Stimulated activated CD4-positive, alpha-beta T cell treated with anti-CD3 and anti-CD28 coated beads, Interleukin-12 subunit alpha, Interleukin-12 subunit beta, amount 100 ng/mL, for 4 hours (primary cell): ENCODE results near the gene SLC17A9.
"Not testable (repeated sequence)": the region's sequence is repeated elsewhere in the genome, so short reads cannot be mapped to it uniquely, and the experiment has no call there.

Experiments
- DNase-seq: peaks from one replicate; pipeline ENCODE4 v3.0.0-alpha.2; 2020

The SLC17A9 gene

GRCh38 chr20:62956387-62957135, 4.1 kb downstream of the SLC17A9 start:
- DNase-seq, result no peak

GRCh38 chr20:62957136-62958117, 4.9 kb downstream of the SLC17A9 start:
- DNase-seq, result no peak

GRCh38 chr20:62958388-62959100, 6.0 kb downstream of the SLC17A9 start:
- no peak for DNase-seq

GRCh38 chr20:62959101-62959971, 6.8 kb downstream of the SLC17A9 start:
- no peak for DNase-seq

- DNase-seq, result no peak
Measured at GRCh38 chr20:62959998-62960436, 7.5 kb downstream of the SLC17A9 start.

- DNase-seq, result not testable (repeated sequence)
Measured at GRCh38 chr20:62960446-62961309, 8.2 kb downstream of the SLC17A9 start.

GRCh38 chr20:62961310-62961783, 8.8 kb downstream of the SLC17A9 start:
- DNase-seq, result no peak

GRCh38 chr20:62961799-62962198, 9.3 kb downstream of the SLC17A9 start:
- DNase-seq, result no peak

GRCh38 chr20:62962221-62962879, 9.8 kb downstream of the SLC17A9 start:
- no peak for DNase-seq

- DNase-seq, result no peak
Measured at GRCh38 chr20:62962891-62963613, 10.5 kb downstream of the SLC17A9 start.

GRCh38 chr20:62963614-62964397, 11.3 kb downstream of the SLC17A9 start:
- DNase-seq, result no peak

- DNase-seq, result no peak
Measured at GRCh38 chr20:62964700-62965099, 12.2 kb downstream of the SLC17A9 start.

- DNase-seq, result no peak
Measured at GRCh38 chr20:62965363-62965771, 12.9 kb downstream of the SLC17A9 start.

GRCh38 chr20:62966212-62967148, 14.0 kb downstream of the SLC17A9 start:
- no peak for DNase-seq

- DNase-seq, result no peak
Measured at GRCh38 chr20:62967149-62967501, 14.6 kb downstream of the SLC17A9 start.

- no peak for DNase-seq
Measured at GRCh38 chr20:62967628-62968351, 15.3 kb downstream of the SLC17A9 start.
